GM21529 (cell line): Measurements from ENCODE around the gene LRRTM3.

Experiments used
- ATAC-seq: cut with Tn5 transposase; IDR thresholded peaks from one replicate; pipeline ENCODE4 v1.9.1; 2021; ENCODE audit not compliant: unreplicated experiment

LRRTM3 gene

GRCh38 chr10:67112765-67113164, 186.9 kb downstream of the LRRTM3 start:
- no peak for ATAC-seq

DNA sequence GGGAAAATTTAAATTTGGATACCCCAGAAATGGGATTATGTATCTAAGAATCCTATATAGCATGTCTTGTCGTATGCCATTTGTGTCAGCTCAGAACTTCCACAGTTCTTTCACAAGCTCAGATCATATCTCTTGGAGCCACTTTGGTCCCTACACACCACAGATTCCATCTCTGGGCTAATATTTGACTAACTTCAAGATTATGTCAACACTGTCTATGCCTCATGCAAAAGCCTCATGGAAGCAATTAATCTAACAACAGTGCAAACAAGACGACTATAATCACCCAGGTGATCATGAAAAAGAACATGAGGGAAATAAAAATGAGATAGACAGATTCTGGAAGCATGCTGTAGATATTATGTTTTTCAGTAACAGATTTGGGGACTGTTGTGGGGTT, 189.1 kb downstream of the LRRTM3 start:
- ATAC-seq: no peak

- no peak for ATAC-seq
Measured at GRCh38 chr10:67115972-67116371, 190.1 kb downstream of the LRRTM3 start.

- ATAC-seq: no peak
Measured at GRCh38 chr10:67119651-67120050, 193.8 kb downstream of the LRRTM3 start.

DNA sequence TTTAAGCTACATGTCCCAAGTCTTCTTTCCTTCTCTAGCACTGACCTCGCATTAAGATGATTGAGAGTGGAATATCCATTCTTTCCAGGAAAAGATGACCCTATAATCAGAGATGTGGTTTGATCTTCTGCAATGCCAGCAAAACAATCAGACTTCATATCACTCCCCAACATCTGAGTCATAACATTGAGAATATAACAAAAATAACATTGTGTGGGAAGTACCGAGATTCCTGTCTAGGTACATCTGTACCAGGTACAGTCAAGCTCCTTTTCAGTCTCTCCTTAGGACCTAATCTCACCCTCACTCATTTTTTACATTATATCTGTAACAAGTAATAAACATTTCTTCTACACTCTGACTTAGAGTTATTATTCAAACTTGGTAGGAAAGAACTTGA, 201.6 kb downstream of the LRRTM3 start:
- no peak for ATAC-seq

DNA sequence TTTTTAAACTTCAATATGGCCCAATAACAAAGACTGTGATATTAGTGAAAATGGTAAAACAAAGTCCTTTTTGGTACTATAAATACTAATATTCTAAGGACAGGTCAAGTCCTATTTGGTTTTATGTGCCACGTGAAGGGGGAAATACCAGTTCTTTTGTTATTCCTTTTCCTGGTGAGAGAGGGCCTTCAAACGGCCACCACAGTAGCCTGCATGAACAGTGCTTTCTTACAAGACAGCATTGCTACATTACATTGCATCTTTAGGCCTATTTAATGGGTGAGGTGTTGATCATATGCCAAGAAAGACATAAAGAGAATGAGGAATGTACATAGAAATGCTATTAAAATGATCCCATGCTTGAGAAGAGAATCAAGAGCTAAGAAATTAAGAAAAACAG, 214.8 kb downstream of the LRRTM3 start:
- ATAC-seq: no peak

DNA sequence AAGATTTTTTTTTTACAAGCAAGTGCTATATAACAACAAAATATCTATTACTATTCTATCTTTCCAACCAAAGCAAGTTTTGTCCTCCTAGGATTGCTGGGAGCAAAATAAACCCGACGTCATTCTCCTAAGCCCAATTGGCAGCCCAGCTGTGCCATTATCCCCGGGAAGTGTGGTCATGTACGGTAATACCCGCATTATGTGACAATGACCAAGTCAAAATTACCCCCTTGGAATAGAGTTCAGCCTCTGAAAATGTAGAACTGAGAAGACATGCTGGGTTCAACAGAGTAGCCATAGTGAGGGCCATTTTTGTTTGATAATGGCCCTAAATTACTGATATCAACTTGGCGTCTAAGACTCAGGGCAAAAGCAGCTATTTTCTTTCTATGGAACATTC, 215.5 kb downstream of the LRRTM3 start:
- no peak for ATAC-seq

GRCh38 chr10:67144530-67144929, 218.7 kb downstream of the LRRTM3 start:
- ATAC-seq: no peak
